Activated naive CD8-positive, alpha-beta T cell treated with anti-CD3 and anti-CD28 coated beads, Interleukin-2, amount 50 U/mL, for 24 hours (primary cell): ENCODE results near the gene EXOC3.

ENCODE experiments used
- ATAC-seq: fragments of 150-1000 bp; cut with Tn5 transposase; one replicate; pipeline ENCODE4 v1.10.0; 2021
- DNase-seq: peaks from one replicate; pipeline ENCODE4 v3.0.0; 2021
- H3K27ac Mint-ChIP-seq: one replicate; pipeline ENCODE4 v1.8.0; 2021; ENCODE audit warnings: mild to moderate bottlenecking, mixed read lengths
- H3K27me3 Mint-ChIP-seq: one replicate; pipeline ENCODE4 v1.8.0; 2021; ENCODE audit warnings: mixed read lengths
- H3K36me3 Mint-ChIP-seq: one replicate; pipeline ENCODE4 v1.8.0; 2021; ENCODE audit warnings: low read depth, mixed read lengths
- H3K4me1 Mint-ChIP-seq: one replicate; pipeline ENCODE4 v1.8.0; 2021; ENCODE audit warnings: mixed read lengths
- H3K4me3 Mint-ChIP-seq: one replicate; pipeline ENCODE4 v1.8.0; 2021; ENCODE audit warnings: mild to moderate bottlenecking, moderate library complexity, mixed read lengths
- H3K9me3 Mint-ChIP-seq: one replicate; pipeline ENCODE4 v1.8.0; 2021; ENCODE audit warnings: mixed read lengths

EXOC3 gene

DNA sequence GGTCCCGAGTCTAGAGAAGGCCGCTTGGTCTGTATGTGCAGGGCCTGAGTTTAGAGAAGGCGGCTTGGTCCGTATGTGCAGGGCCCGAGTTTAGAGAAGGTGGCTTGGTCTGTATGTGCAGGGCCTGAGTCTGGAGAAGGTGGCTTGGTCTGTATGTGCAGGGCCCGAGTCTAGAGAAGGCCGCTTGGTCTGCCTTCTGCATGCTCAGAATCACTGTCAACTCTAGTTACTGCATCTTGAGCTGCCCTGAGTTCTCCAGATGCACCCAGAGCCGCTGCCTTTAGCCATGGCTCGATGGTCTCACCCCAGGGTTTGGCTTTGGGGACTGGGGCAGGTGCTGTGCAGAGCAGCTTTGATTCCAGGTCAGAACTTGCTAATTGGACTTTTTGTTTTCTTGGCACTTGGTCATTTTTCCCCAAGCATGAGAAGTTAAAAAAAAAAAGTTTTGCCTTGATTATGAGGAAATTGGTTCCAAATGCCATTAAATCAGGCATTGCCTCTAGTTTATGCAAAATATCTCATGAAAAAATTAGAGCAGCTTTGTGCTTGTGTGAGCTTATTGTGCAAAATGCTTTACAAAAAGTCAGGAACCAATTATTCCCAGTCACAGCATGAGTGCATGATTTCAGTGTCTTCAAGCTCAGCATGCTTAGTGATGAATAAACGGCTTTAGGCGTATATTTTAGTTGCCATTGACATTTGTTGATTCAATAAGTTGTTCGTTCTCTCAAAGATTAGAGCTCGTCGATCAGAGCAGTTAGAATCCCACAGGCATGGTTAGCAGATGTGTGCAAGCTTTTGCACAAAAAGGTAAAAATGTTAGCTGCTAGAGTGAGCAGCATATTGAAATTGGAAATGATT lies 25.4 kb upstream of the EXOC3 start:
- Mint-ChIP-seq H3K27me3 (no peaks in the 10 kb centered on the region), H3K9me3 (no peaks in the 10 kb centered on the region), H3K36me3 (peaks cover 10% of the 10 kb centered on the region), H3K27ac (no peak overlapping the region), H3K4me1 (peaks cover 17% of the 10 kb centered on the region), H3K4me3 (no peak overlapping the region)
- no peak for ATAC-seq
- no peak for DNase-seq

- DNase-seq (no peak), ATAC-seq (no peak)
- no peaks in the 10 kb centered on the region for H3K9me3 Mint-ChIP-seq
- no peak overlapping the region for H3K4me3 Mint-ChIP-seq
- peaks cover 10% of the 10 kb centered on the region for H3K36me3 Mint-ChIP-seq
- peaks cover 15% of the 10 kb centered on the region for H3K4me1 Mint-ChIP-seq
- no peaks in the 10 kb centered on the region for H3K27me3 Mint-ChIP-seq
- H3K27ac Mint-ChIP-seq, result no peak overlapping the region
Measured at GRCh38 chr5:418162-419121, 24.5 kb upstream of the EXOC3 start.

DNA sequence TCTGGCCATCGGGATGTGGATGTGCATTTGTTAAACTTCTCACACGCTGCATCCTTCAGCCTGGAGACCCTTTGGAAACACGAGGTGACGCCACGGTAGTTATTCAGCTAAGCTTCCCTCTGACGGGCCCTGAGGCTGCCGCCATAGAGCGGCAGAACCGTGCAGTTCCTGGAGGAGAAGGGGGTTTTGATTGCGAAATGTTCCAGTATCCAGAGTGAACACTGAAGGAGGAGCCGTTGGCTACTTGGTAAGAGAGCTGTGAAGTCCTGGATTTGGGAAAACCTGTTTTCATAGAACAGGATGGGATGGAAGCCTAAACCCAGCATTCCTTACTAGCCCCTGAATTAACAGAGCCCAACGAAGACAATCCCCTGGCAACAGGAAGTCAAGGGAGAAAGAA lies 23.0 kb upstream of the EXOC3 start:
- Mint-ChIP-seq H3K4me1 (peaks cover 16% of the 10 kb centered on the region), H3K4me3 (no peak overlapping the region), H3K36me3 (peaks cover 9% of the 10 kb centered on the region), H3K9me3 (no peaks in the 10 kb centered on the region), H3K27ac (no peak overlapping the region), H3K27me3 (no peaks in the 10 kb centered on the region)
- ATAC-seq (no peak), DNase-seq (no peak)

- Mint-ChIP-seq H3K4me3 (no peak overlapping the region), H3K36me3 (peaks cover 9% of the 10 kb centered on the region), H3K4me1 (peaks cover 16% of the 10 kb centered on the region), H3K9me3 (no peaks in the 10 kb centered on the region), H3K27ac (no peak overlapping the region), H3K27me3 (no peaks in the 10 kb centered on the region)
- DNase-seq (no peak), ATAC-seq (no peak)
Measured at GRCh38 chr5:420632-421286, 22.2 kb upstream of the EXOC3 start.

DNA sequence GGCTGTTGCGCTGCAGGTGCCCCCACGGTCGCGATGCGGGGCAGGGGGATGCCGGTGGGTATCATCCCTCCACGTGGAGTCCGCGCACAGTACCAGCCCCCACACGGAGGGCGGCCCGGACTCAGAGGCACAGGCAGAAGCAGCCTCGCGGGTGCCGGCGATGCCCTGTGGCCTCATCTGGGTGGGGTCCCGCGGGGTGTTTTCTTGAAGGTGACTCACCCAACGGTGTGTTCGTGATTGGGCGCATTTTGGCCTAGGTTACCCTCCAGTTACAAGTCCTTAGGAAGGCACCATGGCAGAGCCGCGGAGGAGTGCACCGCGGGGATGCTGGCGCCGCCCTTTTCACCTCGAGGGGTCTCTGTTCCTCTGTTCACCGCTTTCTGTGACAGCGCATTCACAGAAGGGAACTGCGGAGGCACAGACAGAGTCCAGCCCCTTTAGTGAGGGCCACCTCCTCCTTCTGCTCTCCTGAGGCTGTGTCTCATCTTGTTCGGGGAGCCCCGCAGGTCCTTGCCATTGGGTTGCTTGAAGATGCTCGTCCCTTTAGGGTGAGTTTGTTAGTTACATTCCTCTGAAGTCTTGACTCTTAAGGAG lies 21.6 kb upstream of the EXOC3 start:
- H3K27me3 Mint-ChIP-seq, result peaks cover 4% of the 10 kb centered on the region
- ATAC-seq, result no peak
- H3K36me3 Mint-ChIP-seq, result peaks cover 13% of the 10 kb centered on the region
- H3K4me1 Mint-ChIP-seq, result peaks cover 13% of the 10 kb centered on the region
- H3K4me3 Mint-ChIP-seq, result no peak overlapping the region
- no peak for DNase-seq
- no peak overlapping the region for H3K27ac Mint-ChIP-seq
- H3K9me3 Mint-ChIP-seq, result peaks cover 4% of the 10 kb centered on the region

DNA sequence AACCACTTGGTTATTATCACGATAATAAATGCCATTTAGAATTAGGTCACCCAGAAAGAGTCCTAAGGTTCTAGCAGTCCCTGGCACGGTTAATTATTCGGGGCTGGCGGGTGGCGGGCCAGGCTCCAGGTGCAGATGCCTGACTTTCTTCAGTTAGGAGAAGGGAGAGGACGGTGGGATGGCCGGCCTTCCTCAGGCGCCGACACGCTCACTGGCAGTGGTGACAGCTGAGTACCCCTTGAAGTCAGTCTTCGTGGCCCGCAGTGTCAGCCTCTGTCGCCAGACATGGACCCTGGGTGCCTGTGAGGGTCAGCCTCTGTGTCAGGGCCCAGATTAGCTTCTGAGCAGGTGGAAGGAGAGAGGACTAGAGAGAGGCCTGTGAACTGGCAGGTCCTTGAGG lies 21.1 kb upstream of the EXOC3 start:
- no peak overlapping the region for H3K27ac Mint-ChIP-seq
- peaks cover 6% of the 10 kb centered on the region for H3K9me3 Mint-ChIP-seq
- DNase-seq (no peak), ATAC-seq (no peak)
- H3K27me3 Mint-ChIP-seq, result peaks cover 6% of the 10 kb centered on the region
- no peak overlapping the region for H3K4me3 Mint-ChIP-seq
- H3K4me1 Mint-ChIP-seq, result peaks cover 13% of the 10 kb centered on the region
- peaks cover 15% of the 10 kb centered on the region for H3K36me3 Mint-ChIP-seq

- peaks cover 13% of the 10 kb centered on the region for H3K4me1 Mint-ChIP-seq
- no peak overlapping the region for H3K27ac Mint-ChIP-seq
- no peak overlapping the region for H3K4me3 Mint-ChIP-seq
- peaks cover 6% of the 10 kb centered on the region for H3K9me3 Mint-ChIP-seq
- H3K36me3 Mint-ChIP-seq, result peaks cover 15% of the 10 kb centered on the region
- no peak for DNase-seq
- no peak for ATAC-seq
- H3K27me3 Mint-ChIP-seq, result peaks cover 6% of the 10 kb centered on the region
Measured at GRCh38 chr5:422323-423232, 20.4 kb upstream of the EXOC3 start.

DNA sequence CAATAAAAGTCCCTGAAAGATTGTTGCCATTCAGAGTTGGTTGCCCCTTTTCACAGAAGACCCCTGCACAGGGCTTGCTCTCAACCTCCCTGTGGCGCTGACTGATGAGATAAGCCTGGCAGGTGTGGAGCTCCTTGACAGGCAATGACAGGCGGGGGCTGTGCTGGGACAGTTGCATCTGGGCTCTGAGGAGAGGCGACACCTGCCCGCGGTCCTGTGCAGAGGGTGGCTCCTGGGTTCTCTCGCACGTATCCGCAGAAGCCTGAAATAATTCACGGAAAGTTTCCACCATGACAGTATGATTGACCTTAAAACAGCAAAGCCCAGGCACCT lies 19.8 kb upstream of the EXOC3 start:
- ATAC-seq (no peak), DNase-seq (no peak)
- no peak overlapping the region for H3K27ac Mint-ChIP-seq
- H3K9me3 Mint-ChIP-seq, result peaks cover 6% of the 10 kb centered on the region
- peaks cover 6% of the 10 kb centered on the region for H3K27me3 Mint-ChIP-seq
- peaks cover 19% of the 10 kb centered on the region for H3K36me3 Mint-ChIP-seq
- no peak overlapping the region for H3K4me3 Mint-ChIP-seq
- H3K4me1 Mint-ChIP-seq, result peaks cover 17% of the 10 kb centered on the region

DNA sequence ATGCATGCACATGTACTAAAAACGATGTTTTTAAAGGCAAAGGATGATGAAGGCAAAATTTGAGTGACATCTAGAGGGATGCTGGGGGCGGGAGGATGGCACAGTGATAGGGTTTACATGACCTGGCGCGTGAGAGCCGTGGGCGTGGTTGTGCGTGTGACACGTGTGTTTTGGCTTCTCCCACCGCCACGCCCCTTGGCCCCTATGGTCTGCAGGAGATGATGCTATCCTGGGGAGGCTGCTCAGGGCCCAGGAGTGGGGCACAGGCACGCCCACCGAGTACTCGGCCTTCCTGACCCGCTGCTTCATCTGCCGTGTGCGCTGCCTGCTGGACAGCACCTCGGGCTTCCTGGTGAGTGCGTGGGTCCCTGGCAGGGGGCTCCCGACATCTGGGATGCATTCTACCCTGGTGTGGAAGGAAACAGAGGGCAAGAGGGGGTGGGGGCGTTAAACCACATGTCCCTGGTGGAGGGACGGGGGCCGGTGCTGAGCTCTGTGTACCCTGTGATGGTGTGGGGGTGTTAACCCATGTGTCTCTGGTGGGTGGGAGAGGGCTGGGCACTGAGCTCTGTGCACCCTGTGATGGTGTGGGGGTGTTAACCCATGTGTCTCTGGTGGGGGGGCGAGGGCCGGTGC lies 19.2 kb upstream of the EXOC3 start:
- Mint-ChIP-seq H3K9me3 (peaks cover 6% of the 10 kb centered on the region), H3K4me3 (no peak overlapping the region), H3K27ac (no peak overlapping the region), H3K36me3 (peaks cover 19% of the 10 kb centered on the region), H3K27me3 (peaks cover 6% of the 10 kb centered on the region), H3K4me1 (peaks cover 18% of the 10 kb centered on the region)
- no peak for DNase-seq
- no peak for ATAC-seq

- no peak overlapping the region for H3K27ac Mint-ChIP-seq
- no peak for ATAC-seq
- H3K4me3 Mint-ChIP-seq, result no peak overlapping the region
- peaks cover 6% of the 10 kb centered on the region for H3K27me3 Mint-ChIP-seq
- peaks cover 18% of the 10 kb centered on the region for H3K4me1 Mint-ChIP-seq
- peaks cover 19% of the 10 kb centered on the region for H3K36me3 Mint-ChIP-seq
- H3K9me3 Mint-ChIP-seq, result peaks cover 6% of the 10 kb centered on the region
- no peak for DNase-seq
Measured at GRCh38 chr5:424301-425110, 18.5 kb upstream of the EXOC3 start.

DNA sequence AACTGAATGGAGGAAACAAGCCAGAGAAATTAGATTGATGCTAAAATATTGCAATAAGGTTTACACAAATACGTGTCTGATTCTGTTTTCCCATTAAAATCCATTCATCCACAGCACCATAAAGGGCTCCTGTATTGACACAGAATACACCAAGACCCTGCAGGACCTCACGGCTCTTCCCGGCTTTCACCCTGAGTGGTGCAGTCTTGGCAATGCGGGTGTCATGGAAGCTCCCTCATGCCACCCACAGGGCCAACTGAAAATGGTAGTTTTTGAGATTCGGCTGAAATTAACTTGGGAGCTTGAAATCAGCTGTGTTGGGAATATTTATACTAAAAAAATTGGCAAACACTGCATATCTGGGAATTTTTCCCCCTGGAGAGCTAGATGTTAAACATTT lies 17.3 kb upstream of the EXOC3 start:
- peaks cover 6% of the 10 kb centered on the region for H3K9me3 Mint-ChIP-seq
- H3K27me3 Mint-ChIP-seq, result peaks cover 6% of the 10 kb centered on the region
- ATAC-seq (no peak), DNase-seq (no peak)
- no peak overlapping the region for H3K27ac Mint-ChIP-seq
- H3K4me1 Mint-ChIP-seq, result peaks cover 22% of the 10 kb centered on the region
- no peak overlapping the region for H3K4me3 Mint-ChIP-seq
- peaks cover 22% of the 10 kb centered on the region for H3K36me3 Mint-ChIP-seq

DNA sequence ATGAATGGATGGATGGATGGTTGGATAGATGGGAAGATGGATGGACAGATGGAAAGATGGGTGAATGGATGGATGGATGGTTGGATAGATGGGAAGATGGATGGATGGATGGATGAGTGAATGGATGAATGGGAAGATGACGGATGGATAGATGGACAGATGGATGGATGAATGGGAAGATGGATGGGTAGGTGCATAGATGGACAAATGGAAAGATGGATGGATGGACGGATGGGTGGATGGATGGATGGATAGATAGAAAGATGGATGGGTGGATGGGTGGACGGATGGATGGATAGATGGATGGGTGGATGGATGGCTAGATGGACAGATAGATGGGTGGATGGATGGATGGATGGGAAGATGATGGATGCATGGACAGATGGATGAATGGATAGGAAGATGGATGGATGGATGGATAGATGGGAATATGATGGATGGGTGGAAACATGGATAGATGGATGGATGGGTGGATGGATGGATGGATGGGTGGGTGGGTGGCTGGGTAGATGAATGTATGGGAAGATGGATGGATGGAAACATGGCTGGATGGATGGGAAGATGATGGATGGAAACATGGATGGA lies 16.5 kb upstream of the EXOC3 start:
- H3K27ac Mint-ChIP-seq, result no peak overlapping the region
- H3K4me1 Mint-ChIP-seq, result peaks cover 23% of the 10 kb centered on the region
- peaks cover 22% of the 10 kb centered on the region for H3K36me3 Mint-ChIP-seq
- no peak for DNase-seq
- peaks cover 6% of the 10 kb centered on the region for H3K9me3 Mint-ChIP-seq
- peaks cover 6% of the 10 kb centered on the region for H3K27me3 Mint-ChIP-seq
- H3K4me3 Mint-ChIP-seq, result no peak overlapping the region
- no peak for ATAC-seq
